HG03520 (cell line): Measurements from ENCODE around the gene FGF14.
"Not testable (repeated sequence)": the region's sequence is repeated elsewhere in the genome, so short reads cannot be mapped to it uniquely, and the experiment has no call there.

Experiments used
- ATAC-seq: cut with Tn5 transposase; IDR thresholded peaks from one replicate; pipeline ENCODE4 v1.9.1; 2021; ENCODE audit warnings: mild to moderate bottlenecking, moderate library complexity; ENCODE audit not compliant: unreplicated experiment

FGF14 gene

GRCh38 chr13:102049853-102050252 lies 352.0 kb downstream of the FGF14 start:
- ATAC-seq = no peak

DNA sequence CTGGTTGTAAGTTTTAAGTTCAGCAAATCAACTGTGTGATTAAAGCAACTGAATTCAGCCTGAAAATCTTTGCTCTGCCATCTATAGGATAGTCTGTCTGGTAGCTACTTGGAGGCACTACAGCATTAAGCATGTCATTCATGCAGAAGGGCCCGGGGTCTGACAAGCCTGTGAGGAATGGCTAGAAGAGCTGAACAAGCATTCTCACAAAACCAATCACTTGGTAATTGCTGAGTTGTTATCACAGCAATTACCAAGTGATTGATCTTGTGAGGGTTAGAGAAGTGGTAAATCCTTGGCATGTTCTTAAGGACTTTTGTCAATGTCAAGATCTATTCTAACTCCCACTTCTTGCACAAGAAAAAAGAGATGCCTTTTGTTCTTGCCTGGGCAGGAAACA lies 356.1 kb downstream of the FGF14 start:
- ATAC-seq = no peak

- no peak for ATAC-seq
Measured at GRCh38 chr13:102042746-102043145, 359.1 kb downstream of the FGF14 start.

GRCh38 chr13:102041544-102041943 lies 360.3 kb downstream of the FGF14 start:
- ATAC-seq = no peak

DNA sequence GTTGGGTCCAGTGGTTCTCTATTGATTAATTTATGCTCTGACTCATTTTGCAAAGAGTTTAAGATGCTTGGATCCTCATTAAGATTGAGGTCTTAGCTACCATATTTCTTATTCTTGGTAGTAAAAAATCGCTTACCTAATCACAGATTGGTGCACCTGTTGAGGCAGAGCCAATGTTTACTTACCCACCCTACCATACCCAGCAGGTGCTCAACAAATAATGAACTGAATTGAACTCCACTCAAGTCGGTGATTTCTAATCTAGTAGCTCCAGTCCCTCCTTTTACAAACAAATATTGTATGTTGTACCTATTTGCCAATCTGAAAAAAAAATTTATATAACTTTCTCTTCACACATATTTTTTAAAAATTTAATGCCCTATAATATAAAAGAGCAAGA lies 361.0 kb downstream of the FGF14 start:
- ATAC-seq = no peak

- no peak for ATAC-seq
Measured at GRCh38 chr13:102039264-102039663, 362.6 kb downstream of the FGF14 start.

DNA sequence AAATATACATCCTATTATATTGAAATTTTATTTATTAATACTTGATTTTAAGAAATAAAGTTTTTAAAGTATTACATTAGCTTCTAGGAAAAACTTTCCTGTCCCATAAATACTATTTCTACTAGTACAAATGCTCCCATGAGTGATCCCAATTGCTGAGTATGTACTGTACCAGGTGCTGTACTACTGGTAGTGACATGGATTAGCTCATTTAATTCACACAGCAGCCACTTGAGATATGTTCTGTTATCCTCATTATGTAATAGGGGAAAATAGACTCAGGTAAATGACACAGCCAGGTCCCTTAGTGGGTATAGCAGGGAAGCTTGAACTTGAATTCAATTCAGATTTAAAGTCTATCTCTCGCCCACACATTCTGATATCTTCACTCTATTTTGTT lies 363.1 kb downstream of the FGF14 start:
- ATAC-seq = no peak

DNA sequence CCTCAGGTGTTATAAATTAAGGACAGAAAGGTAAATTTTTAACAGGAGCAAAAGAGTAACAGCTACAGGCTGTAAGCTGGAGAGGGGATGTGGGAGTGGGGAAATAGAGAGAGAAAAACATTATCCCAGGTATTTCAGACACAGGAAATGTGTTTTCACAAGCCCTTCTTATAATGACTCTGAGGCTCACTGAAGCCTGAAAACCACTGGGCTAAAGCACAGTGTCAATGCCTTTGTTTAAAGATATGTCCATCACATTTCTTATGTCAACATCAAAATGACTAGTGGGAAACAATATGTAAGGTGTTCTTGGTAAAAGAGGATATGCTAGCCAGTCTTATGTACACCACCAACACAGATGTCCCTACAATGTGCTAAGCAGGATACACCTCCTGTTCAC lies 365.9 kb downstream of the FGF14 start:
- ATAC-seq = no peak

- ATAC-seq = no peak
Measured at GRCh38 chr13:102033857-102034331, 368.0 kb downstream of the FGF14 start.

DNA sequence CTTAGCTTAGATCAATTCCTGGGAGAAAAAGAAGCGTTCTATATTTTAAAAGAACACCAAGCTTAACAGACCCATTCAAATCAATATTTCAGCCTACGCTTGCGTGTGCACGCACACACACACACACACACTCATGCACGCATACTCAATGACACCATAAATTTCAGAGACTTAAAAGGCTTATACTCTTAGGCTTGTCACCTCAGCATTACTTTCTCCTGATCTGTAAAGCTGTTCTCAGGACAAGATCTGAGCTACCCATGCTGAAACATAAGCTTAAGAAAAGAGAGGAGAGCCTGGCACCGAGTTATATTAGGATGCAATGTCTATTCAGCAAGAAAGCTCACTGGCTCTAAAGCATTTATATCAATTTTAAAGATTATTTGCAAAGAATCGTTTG lies 368.5 kb downstream of the FGF14 start:
- no peak for ATAC-seq

- no peak for ATAC-seq
Measured at GRCh38 chr13:102028868-102029267, 373.0 kb downstream of the FGF14 start.

- no peak for ATAC-seq
Measured at GRCh38 chr13:102028206-102028605, 373.6 kb downstream of the FGF14 start.

DNA sequence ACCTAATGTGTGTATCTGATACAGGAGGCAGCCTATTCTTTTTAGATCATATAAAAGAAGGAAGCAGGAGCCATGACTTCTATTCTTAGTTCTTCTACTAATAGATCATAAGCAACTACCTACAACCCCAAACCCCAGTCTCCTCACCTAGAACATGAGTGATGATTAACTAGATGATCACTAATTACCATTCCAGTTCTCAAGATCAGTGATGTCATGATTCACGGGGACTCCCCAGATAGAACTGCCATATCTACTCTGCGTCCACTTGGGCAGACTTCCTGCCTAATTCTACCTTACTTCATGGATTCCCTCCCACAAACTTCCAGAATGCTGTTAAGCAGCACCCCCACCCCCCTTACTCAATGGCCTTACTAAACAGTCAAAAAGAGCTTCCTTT lies 380.1 kb downstream of the FGF14 start:
- ATAC-seq = no peak

DNA sequence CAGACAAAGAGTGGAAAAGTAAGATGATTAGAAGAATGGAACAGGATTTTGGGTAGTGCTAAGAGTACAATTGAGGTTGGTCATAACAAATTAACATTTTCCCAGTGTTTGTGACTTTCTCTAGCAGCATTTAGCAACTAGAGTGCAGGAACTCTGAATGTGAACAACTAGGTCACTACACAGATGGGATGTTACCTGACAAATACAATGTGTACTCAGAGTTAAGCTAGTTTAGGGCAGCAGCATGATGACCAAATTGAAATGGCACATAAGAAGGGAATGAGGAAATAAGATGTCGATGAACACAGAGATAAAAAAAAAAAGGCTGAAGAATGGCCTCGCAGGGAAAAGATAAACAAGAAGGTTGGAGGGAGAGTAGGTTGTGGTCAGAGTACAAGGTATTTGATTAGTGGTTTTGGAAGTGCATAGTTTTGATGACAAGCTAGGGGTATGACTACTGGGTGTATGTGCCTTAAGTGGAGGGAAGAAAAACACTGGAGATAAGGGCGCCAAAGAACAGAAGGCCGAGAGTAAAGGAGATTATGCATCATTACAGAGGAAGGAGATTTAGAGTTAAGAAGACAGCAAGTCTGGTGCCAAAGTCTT lies 381.1 kb downstream of the FGF14 start:
- no peak for ATAC-seq

GRCh38 chr13:102018716-102019115 lies 383.1 kb downstream of the FGF14 start:
- no peak for ATAC-seq

GRCh38 chr13:102017248-102017647 lies 384.6 kb downstream of the FGF14 start:
- ATAC-seq = no peak

DNA sequence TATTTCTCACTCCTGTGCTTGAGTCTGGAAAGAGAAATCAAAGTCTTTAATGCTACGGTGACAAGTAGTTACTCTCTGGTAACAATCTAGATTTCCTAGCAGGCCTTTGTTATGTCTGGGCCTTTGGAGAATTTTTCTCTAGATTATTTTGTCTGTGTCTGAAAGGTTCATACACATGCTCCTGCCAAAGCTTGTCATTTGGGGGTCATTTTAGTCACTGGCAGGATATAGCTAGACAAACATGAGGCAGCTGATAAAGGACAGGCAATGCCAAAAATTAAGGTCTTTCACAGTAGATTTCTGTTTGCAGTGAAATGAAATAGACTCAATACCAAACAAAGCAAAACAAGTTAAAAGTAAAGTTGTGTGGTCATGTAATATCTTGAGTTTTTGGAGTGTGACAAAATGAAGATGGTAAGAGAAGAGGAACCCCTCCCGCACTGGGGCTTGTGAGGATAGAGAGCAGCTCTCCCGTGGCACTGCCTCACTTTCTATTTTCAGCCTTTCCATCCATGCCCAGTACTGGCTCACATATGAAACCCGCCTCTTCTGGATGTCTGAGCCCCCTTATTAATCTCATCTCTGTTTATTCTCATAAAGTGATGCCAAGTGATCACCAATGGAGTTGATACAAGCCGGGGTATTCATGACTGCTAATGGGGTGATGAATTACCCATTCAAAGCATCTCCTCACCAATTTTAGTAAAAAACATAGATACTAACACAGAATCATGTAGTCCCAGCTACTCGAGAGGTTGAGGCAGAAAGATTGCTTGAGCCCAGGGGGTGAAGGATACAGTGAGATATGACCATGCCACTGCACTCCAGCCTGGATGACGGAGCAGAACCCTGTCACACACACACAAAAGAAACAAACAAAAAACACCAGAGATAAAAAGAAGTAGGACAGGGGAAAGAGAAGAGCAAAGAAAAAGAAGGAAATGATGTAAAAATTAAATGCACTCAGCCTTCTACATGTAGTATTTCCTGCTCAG lies 389.3 kb downstream of the FGF14 start:
- ATAC-seq = no peak

GRCh38 chr13:102011455-102011854 lies 390.4 kb downstream of the FGF14 start:
- not testable (repeated sequence) for ATAC-seq

- no peak for ATAC-seq
Measured at GRCh38 chr13:102003848-102004570, 397.8 kb downstream of the FGF14 start.

DNA sequence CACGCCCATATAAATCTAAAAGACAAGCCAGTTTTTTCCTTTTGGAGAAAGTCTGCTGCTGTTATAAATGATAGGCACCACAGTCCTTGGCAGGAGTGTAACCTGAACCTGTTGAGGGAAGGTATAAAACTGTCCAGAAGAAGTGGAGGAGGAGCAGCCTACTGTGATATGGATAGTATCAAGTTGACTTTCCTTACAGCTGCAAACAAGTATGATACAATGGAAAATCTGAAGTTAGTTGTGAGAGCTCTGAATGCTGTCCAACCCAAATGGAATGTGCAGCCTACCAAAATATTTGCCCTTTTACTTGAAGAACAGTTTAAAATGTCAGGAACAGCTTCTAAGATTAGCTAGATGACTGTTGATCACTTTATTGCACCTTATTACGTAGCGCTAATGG lies 399.6 kb downstream of the FGF14 start:
- ATAC-seq = no peak

GRCh38 chr13:102000764-102001163 lies 401.1 kb downstream of the FGF14 start:
- no peak for ATAC-seq
